Measurements from ENCODE around the gene MGAT3. TPM values are rescaled to one million over a fixed set of nuclear protein-coding genes. Genes with fewer than 3 reads are reported as not detected.

The MGAT3 gene
- total RNA-seq, 4 donors from 2014 or later, result 1.2 to 7.1 (median 3.6) TPM

- intact Hi-C loops (cut with DNase I), result loop anchor here (10.0 kb wide), 1 partner anchor 92 kb away; the partner anchor contains the start of gene ATF4
- Histone ChIP-seq H3K27ac (replicated peaks in 1 of 4) (peak overlapping the region; percentile 69 to 77 (median 72)), H3K36me3 (peaks cover 40 to 79% (median 58%) of the 10 kb centered on the region in 4 donors), H3K4me3 (no peak overlapping the region), H3K4me1 (peaks cover 29 to 41% (median 36%) of the 10 kb centered on the region in 4 donors), H3K9me3 (no peaks in the 10 kb centered on the region), H3K27me3 (no peaks in the 10 kb centered on the region)
- no peak for DNase-seq (ENCODE audit: extremely low spot score)
- WGBS, result 81% methylated on average over 7 of the region's 10 CpGs
- TF ChIP-seq EP300 (IDR thresholded peaks at IDR 0.05), result no peak
- TF ChIP-seq POLR2A (IDR thresholded peaks at IDR 0.05; ENCODE audit: low read depth), result no peak
- TF ChIP-seq, protein P1, sequence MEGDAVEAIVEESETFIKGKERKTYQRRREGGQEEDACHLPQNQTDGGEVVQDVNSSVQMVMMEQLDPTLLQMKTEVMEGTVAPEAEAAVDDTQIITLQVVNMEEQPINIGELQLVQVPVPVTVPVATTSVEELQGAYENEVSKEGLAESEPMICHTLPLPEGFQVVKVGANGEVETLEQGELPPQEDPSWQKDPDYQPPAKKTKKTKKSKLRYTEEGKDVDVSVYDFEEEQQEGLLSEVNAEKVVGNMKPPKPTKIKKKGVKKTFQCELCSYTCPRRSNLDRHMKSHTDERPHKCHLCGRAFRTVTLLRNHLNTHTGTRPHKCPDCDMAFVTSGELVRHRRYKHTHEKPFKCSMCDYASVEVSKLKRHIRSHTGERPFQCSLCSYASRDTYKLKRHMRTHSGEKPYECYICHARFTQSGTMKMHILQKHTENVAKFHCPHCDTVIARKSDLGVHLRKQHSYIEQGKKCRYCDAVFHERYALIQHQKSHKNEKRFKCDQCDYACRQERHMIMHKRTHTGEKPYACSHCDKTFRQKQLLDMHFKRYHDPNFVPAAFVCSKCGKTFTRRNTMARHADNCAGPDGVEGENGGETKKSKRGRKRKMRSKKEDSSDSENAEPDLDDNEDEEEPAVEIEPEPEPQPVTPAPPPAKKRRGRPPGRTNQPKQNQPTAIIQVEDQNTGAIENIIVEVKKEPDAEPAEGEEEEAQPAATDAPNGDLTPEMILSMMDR (IDR thresholded peaks at IDR 0.05), result no peak
- no peak for TF ChIP-seq POLR2AphosphoS5 (IDR thresholded peaks at IDR 0.05)
Observed at GRCh38 chr22:39432361-39432811, 24.4 kb upstream of the MGAT3 start.

DNA sequence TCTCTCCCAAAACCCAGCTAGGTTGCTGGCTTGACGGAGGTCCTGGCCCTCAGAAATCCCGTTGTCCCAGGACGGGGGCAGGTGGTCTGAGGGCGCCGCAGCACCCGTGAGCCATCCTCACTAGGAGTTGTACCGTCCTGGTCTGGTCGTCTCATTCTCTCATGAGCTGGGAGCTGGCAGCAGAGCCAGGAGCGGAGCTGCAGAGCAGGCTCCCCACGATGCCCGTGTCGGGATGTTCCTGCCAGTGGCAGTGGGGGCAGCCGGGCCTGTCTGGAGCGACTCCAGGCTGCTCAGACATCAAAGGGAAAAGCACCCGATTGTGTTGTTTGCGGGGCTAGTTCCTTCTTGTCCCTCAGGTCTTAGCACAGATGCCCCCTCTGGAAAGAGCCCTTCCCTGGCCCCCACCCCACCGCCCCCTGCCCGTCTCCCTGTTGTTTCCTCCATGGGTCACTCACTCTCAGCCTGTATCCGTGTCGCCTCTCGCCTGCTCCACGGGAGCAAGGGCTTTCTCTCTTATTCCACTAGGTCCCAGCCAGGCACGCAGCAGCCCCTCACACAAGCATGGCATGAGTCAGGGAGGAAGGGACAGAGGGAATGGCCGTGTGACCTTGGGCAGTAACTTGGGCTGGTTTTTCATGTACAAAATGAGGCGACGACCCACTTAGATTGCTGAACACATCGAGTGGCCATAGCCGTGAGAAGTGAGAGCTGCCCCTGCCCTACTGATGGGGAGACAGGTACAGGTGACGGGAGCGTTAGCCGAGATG is 23.2 kb upstream of the MGAT3 start:
- DNase-seq (ENCODE audit: extremely low spot score), result no peak
- Histone ChIP-seq H3K27me3 (peaks cover 0 to 4% (median 0%) of the 10 kb centered on the region in 4 donors), H3K4me3 (no peak overlapping the region), H3K4me1 (peaks cover 35 to 50% (median 47%) of the 10 kb centered on the region in 4 donors), H3K9me3 (no peaks in the 10 kb centered on the region), H3K27ac (replicated peaks in 1 of 4) (peak overlapping the region in 1 of 4 donors; percentile 74), H3K36me3 (peaks cover 28 to 67% (median 46%) of the 10 kb centered on the region in 4 donors)
- intact Hi-C loops (cut with DNase I), result loop anchor here (10.0 kb wide), 1 partner anchor 91 kb away; the partner anchor contains the start of gene ATF4
- 90% methylated on average over 22 of the region's 31 CpGs for WGBS
- TF ChIP-seq POLR2AphosphoS5 (IDR thresholded peaks at IDR 0.05) (no peak), POLR2A (IDR thresholded peaks at IDR 0.05; ENCODE audit: low read depth) (no peak)
- TF ChIP-seq, protein P1 (IDR thresholded peaks at IDR 0.05), result no peak

DNA sequence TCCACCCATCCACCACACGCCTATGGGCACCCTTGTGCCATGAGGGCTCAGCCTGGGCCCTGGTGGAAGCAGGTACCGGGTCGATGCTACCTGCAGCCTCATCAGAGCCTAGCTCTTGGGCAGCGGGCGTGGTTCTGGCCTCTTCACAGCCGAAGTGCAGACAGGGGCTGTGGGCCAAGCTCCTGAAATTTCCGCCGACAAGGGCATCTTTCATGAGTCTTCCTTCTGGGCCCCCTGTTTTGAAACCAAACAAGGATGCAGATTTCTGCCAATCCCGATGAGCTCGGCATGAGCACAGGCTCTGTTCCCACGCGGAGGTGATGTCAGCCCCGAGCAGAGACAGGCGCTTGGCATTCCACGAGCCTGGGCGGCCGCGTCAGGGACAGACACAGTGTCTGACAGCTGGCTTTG is 22.6 kb upstream of the MGAT3 start:
- H3K4me1 ChIP-seq, result peaks cover 35 to 54% (median 48%) of the 10 kb centered on the region in 4 donors
- H3K27me3 ChIP-seq, result peaks cover 0 to 6% (median 0%) of the 10 kb centered on the region in 4 donors
- WGBS, result 88% methylated on average over 14 of the region's 18 CpGs
- TF ChIP-seq, protein P1 (IDR thresholded peaks at IDR 0.05), result no peak
- TF ChIP-seq POLR2A (IDR thresholded peaks at IDR 0.05; ENCODE audit: low read depth), result no peak
- TF ChIP-seq POLR2AphosphoS5 (IDR thresholded peaks at IDR 0.05), result no peak
- TF ChIP-seq EP300 (IDR thresholded peaks at IDR 0.05), result no peak
- H3K36me3 ChIP-seq, result peaks cover 23 to 61% (median 40%) of the 10 kb centered on the region in 4 donors
- no peak for DNase-seq (ENCODE audit: extremely low spot score)
- H3K27ac ChIP-seq (replicated peaks in 1 of 4), result no peak overlapping the region
- H3K9me3 ChIP-seq, result no peaks in the 10 kb centered on the region
- intact Hi-C loops (cut with DNase I), result loop anchor here (10.0 kb wide), 1 partner anchor 91 kb away; the partner anchor contains the start of gene ATF4
- no peak overlapping the region for H3K4me3 ChIP-seq

GRCh38 chr22:39434721-39435120 is 22.1 kb upstream of the MGAT3 start:
- no peak for TF ChIP-seq POLR2A (IDR thresholded peaks at IDR 0.05; ENCODE audit: low read depth)
- no peak for TF ChIP-seq POLR2AphosphoS5 (IDR thresholded peaks at IDR 0.05)
- TF ChIP-seq EP300 (IDR thresholded peaks at IDR 0.05), result no peak
- TF ChIP-seq, protein P1 (IDR thresholded peaks at IDR 0.05), result no peak
- no peak overlapping the region for H3K27ac ChIP-seq (replicated peaks in 1 of 4)
- H3K4me1 ChIP-seq, result peaks cover 35 to 54% (median 47%) of the 10 kb centered on the region in 4 donors
- no peak for DNase-seq (ENCODE audit: extremely low spot score)
- H3K36me3 ChIP-seq, result peaks cover 18 to 56% (median 35%) of the 10 kb centered on the region in 4 donors
- intact Hi-C loops (cut with DNase I), result loop anchor here (10.0 kb wide), 1 partner anchor 90 kb away; the partner anchor contains the start of gene ATF4
- peaks cover 0 to 11% (median 0%) of the 10 kb centered on the region in 4 donors for H3K27me3 ChIP-seq
- H3K9me3 ChIP-seq, result no peaks in the 10 kb centered on the region
- WGBS, result 94% methylated on average over 4 of the region's 6 CpGs
- H3K4me3 ChIP-seq, result no peak overlapping the region
